Colonic mucosa (tissue), 4 donors: ENCODE measurements around the gene TENM4. TPM values are rescaled to one million over a fixed set of nuclear protein-coding genes. Genes with fewer than 3 reads are reported as not detected.

Source experiments
- DNase-seq: peaks from one replicate; pipeline ENCODE4 v3.0.0-alpha.2; 2020
- H3K27ac ChIP-seq: fragments of 200-600 bp; one replicate; pipeline ENCODE4 v1.8.0; 2021
- H3K27me3 ChIP-seq: fragments of 200-600 bp; one replicate; pipeline ENCODE4 v1.8.0; 2021
- H3K36me3 ChIP-seq: fragments of 200-600 bp; one replicate; pipeline ENCODE4 v1.8.0; 2021
- H3K4me1 ChIP-seq: fragments of 200-600 bp; one replicate; pipeline ENCODE4 v1.8.0; 2021; ENCODE audit warnings: mild to moderate bottlenecking
- H3K4me3 ChIP-seq: fragments of 200-600 bp; one replicate; pipeline ENCODE4 v1.8.0; 2021
- H3K9ac ChIP-seq, 2 donors: one replicate each; pipeline ENCODE4 v1.7.0; 2013; ENCODE audit warnings: control low read depth in 2 of 2, low read depth in 2 of 2, low read length in 2 of 2
- H3K9me3 ChIP-seq: fragments of 200-600 bp; one replicate; pipeline ENCODE4 v1.8.0; 2021
- intact Hi-C: fragments of 100-400 bp; cut with DNase I; formaldehyde crosslinking; loops from one replicate; pipeline ENCODE4 v1.14.1; 2022
- total RNA-seq, 2 donors: library from RNA; stranded (reverse); fragmentation: NEBNext Ultra II Directional in 1 of 2; extraction: Animal tissue kit (Norgen Biotek cat#: 25700) in 1 of 2; gene quantifications; one replicate each; pipeline ENCODE4 v1.2.1, GENCODE V29; 2021
- TF ChIP-seq, protein P1 (sequence below): fragments of 200-600 bp; IDR thresholded peaks from one replicate; pipeline ENCODE4 v1.8.0; 2022; ENCODE audit warnings: antibody characterized with exemption, mild to moderate bottlenecking
- donor health status: healthy.
- donor health status: DM: no; HTN: no; CAD: no.
- donor health status: DM: no; HTN: no; CAD: no.

TENM4 gene
- total RNA-seq, result 1 to 10 TPM in 1 of 2 donors, under 1 TPM in 1; 0.48 to 1.2 TPM

DNA sequence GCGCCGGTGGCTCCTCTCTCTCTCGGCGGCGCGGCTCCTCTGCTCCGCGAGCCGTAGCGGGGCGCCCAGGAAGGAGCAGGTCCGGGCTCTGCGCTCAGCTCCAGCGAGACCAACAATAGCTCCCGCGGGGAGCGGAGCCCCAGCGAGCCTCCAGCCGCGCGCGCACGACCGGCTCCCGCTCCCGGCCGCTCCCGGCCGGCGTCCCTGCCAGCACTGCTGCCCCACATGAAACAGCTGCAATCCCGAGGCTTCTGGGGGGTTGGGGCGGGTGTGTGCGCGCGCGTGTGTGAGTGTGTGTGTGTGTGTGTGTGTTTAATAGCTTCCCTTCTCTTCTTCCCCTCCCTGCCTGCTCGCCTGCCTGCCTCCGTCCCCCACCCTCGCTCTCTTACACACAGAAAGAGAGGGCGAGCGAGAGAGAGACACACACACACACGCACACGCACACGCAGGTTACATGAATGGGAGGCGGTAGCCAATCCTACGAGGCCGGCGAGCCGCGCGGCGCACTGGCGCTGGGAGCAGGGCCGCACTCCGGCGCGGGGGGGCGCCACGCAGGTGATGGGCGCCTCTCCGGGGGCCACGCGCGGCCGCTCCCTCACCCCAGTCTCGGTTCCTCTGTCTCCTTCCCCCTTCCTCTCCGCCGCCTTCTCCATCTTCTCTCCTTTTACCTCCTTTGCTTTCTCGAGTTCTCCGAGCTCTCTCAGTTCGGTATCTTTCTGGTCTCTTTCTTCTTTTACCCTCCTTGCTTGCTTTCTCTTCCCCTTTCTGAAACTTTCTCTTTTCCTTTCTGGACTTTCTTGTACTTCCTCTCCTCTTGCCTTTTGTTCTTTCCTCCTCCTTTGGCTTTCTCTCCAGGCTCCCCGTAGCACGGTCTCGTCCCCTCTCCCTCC lies at the start of gene TENM4:
TSS of gene TENM4 (minus strand) at position 460 of the 890 bp plus-strand sequence. CDS start 371,086 bp downstream, outside the sequence.
- no peaks in the 10 kb centered on the region for H3K9me3 ChIP-seq
- TF ChIP-seq, protein P1, sequence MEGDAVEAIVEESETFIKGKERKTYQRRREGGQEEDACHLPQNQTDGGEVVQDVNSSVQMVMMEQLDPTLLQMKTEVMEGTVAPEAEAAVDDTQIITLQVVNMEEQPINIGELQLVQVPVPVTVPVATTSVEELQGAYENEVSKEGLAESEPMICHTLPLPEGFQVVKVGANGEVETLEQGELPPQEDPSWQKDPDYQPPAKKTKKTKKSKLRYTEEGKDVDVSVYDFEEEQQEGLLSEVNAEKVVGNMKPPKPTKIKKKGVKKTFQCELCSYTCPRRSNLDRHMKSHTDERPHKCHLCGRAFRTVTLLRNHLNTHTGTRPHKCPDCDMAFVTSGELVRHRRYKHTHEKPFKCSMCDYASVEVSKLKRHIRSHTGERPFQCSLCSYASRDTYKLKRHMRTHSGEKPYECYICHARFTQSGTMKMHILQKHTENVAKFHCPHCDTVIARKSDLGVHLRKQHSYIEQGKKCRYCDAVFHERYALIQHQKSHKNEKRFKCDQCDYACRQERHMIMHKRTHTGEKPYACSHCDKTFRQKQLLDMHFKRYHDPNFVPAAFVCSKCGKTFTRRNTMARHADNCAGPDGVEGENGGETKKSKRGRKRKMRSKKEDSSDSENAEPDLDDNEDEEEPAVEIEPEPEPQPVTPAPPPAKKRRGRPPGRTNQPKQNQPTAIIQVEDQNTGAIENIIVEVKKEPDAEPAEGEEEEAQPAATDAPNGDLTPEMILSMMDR, result no peak
- peaks cover 12% of the 10 kb centered on the region for H3K4me1 ChIP-seq
- intact Hi-C loops, result no loop called here
- H3K27me3 ChIP-seq, result peaks cover 52% of the 10 kb centered on the region
- peak within 1 kb of the TSS; percentile 32 for H3K4me3 ChIP-seq
- H3K27ac ChIP-seq, result no peak within 1 kb of the TSS
- no peaks in the 10 kb centered on the region for H3K36me3 ChIP-seq
- peak; percentile 35 for DNase-seq
- peak within 1 kb of the TSS in 1 of 2 donors; percentile 26 for H3K9ac ChIP-seq

DNA sequence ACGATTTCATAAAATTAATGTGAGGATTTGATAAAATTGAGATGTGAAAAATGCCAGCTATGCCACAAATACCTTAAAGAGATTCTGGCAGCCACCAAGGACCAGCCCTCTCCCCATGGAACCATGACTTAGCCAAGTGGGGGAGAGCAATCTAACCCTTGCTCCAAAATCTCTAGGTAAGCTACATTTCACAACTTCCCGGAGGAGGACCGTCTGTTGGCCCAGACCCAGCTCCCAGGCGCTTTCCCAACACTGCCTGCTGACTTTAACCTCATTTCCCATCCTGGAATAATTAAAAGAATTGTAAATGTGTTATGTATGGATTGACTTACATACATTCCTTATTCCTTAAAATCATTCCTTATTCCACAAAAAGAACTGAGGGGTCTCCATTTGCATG lies 47.5 kb upstream of the TENM4 start:
- Histone ChIP-seq H3K4me1 (no peaks in the 10 kb centered on the region), H3K4me3 (no peak overlapping the region), H3K9ac (no peak overlapping the region), H3K27me3 (no peaks in the 10 kb centered on the region), H3K27ac (no peak overlapping the region), H3K9me3 (no peaks in the 10 kb centered on the region), H3K36me3 (no peaks in the 10 kb centered on the region)
- TF ChIP-seq, protein P1, result no peak
- intact Hi-C loops, result no loop called here
- no peak for DNase-seq

DNA sequence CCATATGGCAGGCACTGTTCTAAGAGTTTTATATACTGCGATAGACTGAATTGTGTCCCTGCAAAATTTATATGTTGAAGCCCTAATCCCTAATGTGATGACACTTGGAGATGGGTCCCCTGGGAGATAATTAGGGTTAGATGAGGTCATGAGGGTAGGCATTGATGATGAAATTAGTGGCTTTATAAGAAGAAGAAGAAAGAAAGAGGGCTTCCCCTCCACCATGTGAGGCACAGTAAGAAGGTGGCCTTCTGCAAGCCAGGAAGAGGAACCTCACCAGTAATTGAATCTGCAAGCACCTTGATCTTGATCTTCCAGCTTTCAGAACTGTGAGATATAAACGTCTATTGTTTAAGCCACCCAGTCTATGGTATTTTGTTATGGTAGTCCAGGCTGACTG lies 46.6 kb upstream of the TENM4 start:
- no peaks in the 10 kb centered on the region for H3K4me1 ChIP-seq
- no peak for DNase-seq
- TF ChIP-seq, protein P1, result no peak
- no peak overlapping the region for H3K27ac ChIP-seq
- no peaks in the 10 kb centered on the region for H3K27me3 ChIP-seq
- intact Hi-C loops, result no loop called here
- no peak overlapping the region for H3K9ac ChIP-seq
- H3K36me3 ChIP-seq, result no peaks in the 10 kb centered on the region
- H3K9me3 ChIP-seq, result no peaks in the 10 kb centered on the region
- no peak overlapping the region for H3K4me3 ChIP-seq

DNA sequence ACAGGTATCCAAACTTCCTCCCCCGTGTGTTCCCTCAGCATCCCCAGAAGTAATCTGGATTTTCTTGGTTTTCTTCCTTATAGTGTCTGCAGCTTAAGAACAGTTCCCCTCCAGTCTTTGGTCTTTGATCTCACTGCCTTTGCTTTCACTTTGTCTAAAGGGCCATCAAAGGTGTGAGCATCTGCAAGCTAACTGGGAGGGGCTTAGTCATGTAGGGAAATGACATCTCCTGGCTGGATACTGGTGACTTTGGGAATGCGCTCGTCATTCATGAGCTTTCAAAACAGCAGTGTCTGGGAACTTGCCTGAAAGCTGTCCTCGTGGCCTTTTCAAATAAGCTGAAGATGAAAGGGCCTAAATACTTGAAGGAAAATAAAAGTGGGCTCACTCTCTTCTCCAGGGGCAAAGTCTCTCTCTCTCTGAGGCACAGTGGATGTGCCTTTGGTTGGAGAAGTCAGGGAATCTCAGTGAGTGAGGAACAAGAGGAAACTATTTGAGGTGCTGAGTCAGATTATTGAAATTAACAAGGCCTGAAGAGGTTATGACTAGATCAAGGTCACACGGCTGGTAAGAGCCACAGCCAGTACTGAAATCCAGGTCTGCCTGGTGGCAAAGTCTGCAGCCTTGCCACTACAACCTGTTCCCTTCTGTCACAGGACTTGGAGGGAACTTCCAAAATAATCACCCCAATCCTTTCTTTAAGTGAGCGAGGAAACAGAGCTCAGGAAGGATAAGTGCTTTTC lies 45.6 kb upstream of the TENM4 start:
- Histone ChIP-seq H3K9me3 (no peaks in the 10 kb centered on the region), H3K4me3 (no peak overlapping the region), H3K27me3 (no peaks in the 10 kb centered on the region), H3K27ac (no peak overlapping the region), H3K9ac (no peak overlapping the region), H3K4me1 (no peaks in the 10 kb centered on the region), H3K36me3 (no peaks in the 10 kb centered on the region)
- DNase-seq, result no peak
- TF ChIP-seq, protein P1, result no peak
- intact Hi-C loops, result no loop called here

DNA sequence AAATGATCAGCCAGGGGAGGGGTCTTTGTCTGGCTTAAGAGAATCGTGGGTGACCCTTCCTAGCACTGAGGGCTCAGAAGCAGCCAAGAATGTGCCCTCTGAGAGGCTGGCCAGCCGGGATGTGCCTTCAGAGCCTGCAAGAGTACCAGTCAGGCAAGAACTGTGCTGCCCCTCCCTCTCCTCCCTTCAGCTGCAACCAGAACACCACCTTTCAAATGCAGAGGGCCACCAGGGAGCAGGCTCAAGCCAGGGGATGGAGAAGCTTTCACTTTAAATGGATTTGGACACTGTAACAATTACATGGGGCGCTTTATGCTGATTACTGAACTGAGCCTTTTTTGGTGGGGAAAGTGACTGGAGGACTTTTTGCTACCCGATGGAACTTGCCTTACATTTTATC lies 44.9 kb upstream of the TENM4 start:
- intact Hi-C loops, result no loop called here

More for the DNA sequence above, 44.9 kb upstream of the TENM4 start:
- Histone ChIP-seq H3K36me3 (no peaks in the 10 kb centered on the region), H3K27me3 (no peaks in the 10 kb centered on the region), H3K9ac (no peak overlapping the region), H3K4me1 (no peaks in the 10 kb centered on the region), H3K27ac (no peak overlapping the region), H3K4me3 (no peak overlapping the region), H3K9me3 (no peaks in the 10 kb centered on the region)
- TF ChIP-seq, protein P1, result no peak
- no peak for DNase-seq
